DND-41 (cell line): Measurements from ENCODE around the gene LGR4.
A peak's percentile ranks its signal among the peaks of the same experiment; 100 is the strongest.

Experiments
- ATAC-seq: fragments of 200-7000 bp; cut with Tn5 transposase; 3 replicates; pipeline ENCODE4 v1.9.1; 2021; ENCODE audit warnings: low read depth; ENCODE audit not compliant: insufficient read depth
- DNase-seq: peaks from one replicate; pipeline ENCODE4 v3.0.0-alpha.2; 2020
- H2AFZ ChIP-seq: 2 replicates; pipeline ENCODE4 v1.6.0; 2012; ENCODE audit warnings: low read depth, low read length
- H3K27ac ChIP-seq: 2 replicates; pipeline ENCODE4 v1.5.1; 2012; ENCODE audit warnings: low read length, inconsistent platforms
- H3K27me3 ChIP-seq: fragments of 200-600 bp; sonication (generic); 2 replicates; pipeline ENCODE4 v1.6.0; 2012; ENCODE audit warnings: low read length, mild to moderate bottlenecking, inconsistent platforms; ENCODE audit not compliant: insufficient read depth, poor library complexity
- H3K36me3 ChIP-seq: 2 replicates; pipeline ENCODE4 v1.5.1; 2012; ENCODE audit warnings: low read length, inconsistent platforms; ENCODE audit not compliant: insufficient read depth
- H3K4me1 ChIP-seq: 2 replicates; pipeline ENCODE4 v1.5.1; 2012; ENCODE audit warnings: mild to moderate bottlenecking, low read length; ENCODE audit not compliant: insufficient read depth
- H3K4me2 ChIP-seq: 2 replicates; pipeline ENCODE4 v1.6.0; 2012; ENCODE audit warnings: mild to moderate bottlenecking, moderate library complexity, low read length, inconsistent platforms; ENCODE audit not compliant: insufficient read depth
- H3K4me3 ChIP-seq, 2 experiments: fragments of 200-600 bp in 1 of 2; shearing (Covaris generic) in 1 of 2; 2 replicates each; pipeline ENCODE4 v1.5.1; 2012 to 2016; ENCODE audit warnings: inconsistent platforms in 2 of 2, low read length in 2 of 2, mild to moderate bottlenecking in 2 of 2, low read depth in 1 of 2, moderate library complexity in 1 of 2
- H3K79me2 ChIP-seq: 2 replicates; pipeline ENCODE4 v1.6.0; 2012; ENCODE audit warnings: low read length, inconsistent platforms; ENCODE audit not compliant: insufficient read depth
- H3K9ac ChIP-seq: 2 replicates; pipeline ENCODE4 v1.6.0; 2012; ENCODE audit warnings: low read depth, mild to moderate bottlenecking, inconsistent platforms, low read length, moderate library complexity
- H3K9me3 ChIP-seq: 2 replicates; pipeline ENCODE4 v1.5.1; 2012; ENCODE audit warnings: low read length, moderate library complexity, mild to moderate bottlenecking, inconsistent platforms; ENCODE audit not compliant: insufficient read depth, severe bottlenecking
- H4K20me1 ChIP-seq: 2 replicates; pipeline ENCODE4 v1.6.0; 2012; ENCODE audit warnings: low read length; ENCODE audit not compliant: insufficient read depth
- CTCF ChIP-seq: IDR thresholded peaks from 2 replicates; pipeline ENCODE4 v1.5.1; 2012; ENCODE audit warnings: borderline replicate concordance, low read length, moderate library complexity, mild to moderate bottlenecking; ENCODE audit not compliant: poor library complexity, severe bottlenecking; ENCODE audit errors: extremely low read depth
- EZH2 ChIP-seq: IDR thresholded peaks from 3 replicates; pipeline ENCODE4 v1.6.1; 2012; ENCODE audit warnings: borderline replicate concordance, low read depth, mild to moderate bottlenecking, moderate library complexity, low read length, inconsistent platforms; ENCODE audit not compliant: severe bottlenecking

The LGR4 gene

GRCh38 chr11:27373392-27373791 lies 99.2 kb downstream of the LGR4 start:
- Histone ChIP-seq H3K79me2 (no peaks in the 10 kb centered on the region), H3K27ac (no peak overlapping the region), H3K9me3 (no peaks in the 10 kb centered on the region), H3K36me3 (no peaks in the 10 kb centered on the region), H3K27me3 (no peaks in the 10 kb centered on the region), H3K4me1 (no peaks in the 10 kb centered on the region), H3K9ac (no peak overlapping the region), H2AFZ (no peak overlapping the region), H3K4me2 (no peak overlapping the region), H3K4me3 (no peak overlapping the region), H4K20me1 (no peaks in the 10 kb centered on the region)
- TF ChIP-seq CTCF: no peak
- no peak for TF ChIP-seq EZH2
- ATAC-seq (no peak), DNase-seq (no peak)

GRCh38 chr11:27372164-27372563 lies 100.4 kb downstream of the LGR4 start:
- DNase-seq: no peak
- H3K79me2 ChIP-seq: no peaks in the 10 kb centered on the region
- H3K36me3 ChIP-seq: no peaks in the 10 kb centered on the region
- no peak for TF ChIP-seq EZH2
- no peak for TF ChIP-seq CTCF
- H3K4me3 ChIP-seq: no peak overlapping the region
- H4K20me1 ChIP-seq: no peaks in the 10 kb centered on the region
- H3K27ac ChIP-seq: no peak overlapping the region
- no peak for ATAC-seq
- no peak overlapping the region for H3K4me2 ChIP-seq
- no peak overlapping the region for H2AFZ ChIP-seq
- H3K9me3 ChIP-seq: no peaks in the 10 kb centered on the region
- H3K9ac ChIP-seq: no peak overlapping the region
- H3K4me1 ChIP-seq: no peaks in the 10 kb centered on the region
- no peaks in the 10 kb centered on the region for H3K27me3 ChIP-seq

GRCh38 chr11:27371489-27371888 lies 101.1 kb downstream of the LGR4 start:
- H3K4me1 ChIP-seq: no peaks in the 10 kb centered on the region
- no peaks in the 10 kb centered on the region for H3K79me2 ChIP-seq
- H3K27me3 ChIP-seq: no peaks in the 10 kb centered on the region
- H3K27ac ChIP-seq: no peak overlapping the region
- no peak for ATAC-seq
- no peaks in the 10 kb centered on the region for H4K20me1 ChIP-seq
- H3K9me3 ChIP-seq: no peaks in the 10 kb centered on the region
- TF ChIP-seq EZH2 (no peak), CTCF (no peak)
- H3K36me3 ChIP-seq: no peaks in the 10 kb centered on the region
- H3K4me2 ChIP-seq: no peak overlapping the region
- H3K9ac ChIP-seq: no peak overlapping the region
- no peak overlapping the region for H3K4me3 ChIP-seq
- no peak for DNase-seq
- H2AFZ ChIP-seq: no peak overlapping the region

- ATAC-seq (0 out of 3 replicates have a peak, but pooled peaks have one; percentile 47), DNase-seq (no peak)
- H3K27ac ChIP-seq: no peak overlapping the region
- no peaks in the 10 kb centered on the region for H4K20me1 ChIP-seq
- no peaks in the 10 kb centered on the region for H3K4me1 ChIP-seq
- no peak overlapping the region for H3K9ac ChIP-seq
- TF ChIP-seq EZH2 (no peak), CTCF (no peak)
- H3K4me3 ChIP-seq: no peak overlapping the region
- H3K27me3 ChIP-seq: no peaks in the 10 kb centered on the region
- H2AFZ ChIP-seq: peak overlapping the region; percentile 29; the same call in 1 of the 2 replicates
- no peaks in the 10 kb centered on the region for H3K9me3 ChIP-seq
- H3K79me2 ChIP-seq: no peaks in the 10 kb centered on the region
- H3K4me2 ChIP-seq: no peak overlapping the region
- no peaks in the 10 kb centered on the region for H3K36me3 ChIP-seq
Observed at GRCh38 chr11:27370374-27370773, 102.2 kb downstream of the LGR4 start.
